ENCODE results near the gene MR1. TPM values are rescaled to one million over a fixed set of nuclear protein-coding genes. Genes with fewer than 3 reads are reported as not detected.

MR1 gene
- total RNA-seq, 1 donor from 2014 or later, result 1.2 TPM

- no peak overlapping the region for H3K4me2 ChIP-seq (ENCODE audit: low read length)
- FAIRE-seq, result no peak
- no peak overlapping the region for H3K4me3 Mint-ChIP-seq (ENCODE audit: unreplicated experiment)
Observed at GRCh38 chr1:181049378-181049777, 15.6 kb downstream of the MR1 start.

GRCh38 chr1:181050922-181051321 lies 17.1 kb downstream of the MR1 start:
- H3K79me2 ChIP-seq (ENCODE audit: insufficient read depth, low read length), result no peaks in the 10 kb centered on the region
- H3K4me1 Mint-ChIP-seq (ENCODE audit: low read depth, unreplicated experiment), result peaks cover 4% of the 10 kb centered on the region
- no peak overlapping the region for H3K27ac Mint-ChIP-seq (ENCODE audit: unreplicated experiment)
- no peaks in the 10 kb centered on the region for H3K27me3 ChIP-seq (ENCODE audit: insufficient read depth, low read length)
- no peak overlapping the region for H2AFZ ChIP-seq (ENCODE audit: low read depth, low read length)
- peaks cover 7% of the 10 kb centered on the region for H3K27me3 Mint-ChIP-seq (ENCODE audit: low read depth, unreplicated experiment)
- no peak for DNase-seq (ENCODE audit: low read depth)
- no peak overlapping the region for H3K27ac ChIP-seq (ENCODE audit: low read depth, low read length)
- no peaks in the 10 kb centered on the region for H3K36me3 Mint-ChIP-seq (ENCODE audit: low read depth, unreplicated experiment)
- H3K9me3 ChIP-seq (ENCODE audit: insufficient read depth, low read depth, low read length), result no peaks in the 10 kb centered on the region
- H3K9ac ChIP-seq (ENCODE audit: low read length), result no peak overlapping the region
- no peak overlapping the region for H3K4me3 Mint-ChIP-seq (ENCODE audit: unreplicated experiment)
- no peak for FAIRE-seq
- H4K20me1 ChIP-seq (ENCODE audit: insufficient read depth, low read length), result no peaks in the 10 kb centered on the region
- TF ChIP-seq EZH2 (IDR thresholded peaks at IDR 0.05; ENCODE audit: insufficient read depth, low read length) (no peak), CTCF (IDR thresholded peaks at IDR 0.05; ENCODE audit: insufficient read depth, low read depth, low read length) (no peak)
- no peaks in the 10 kb centered on the region for H3K4me1 ChIP-seq (ENCODE audit: insufficient read depth, low read length)
- no peaks in the 10 kb centered on the region for H3K36me3 ChIP-seq (ENCODE audit: insufficient read depth, low read length)
- H3K9me3 Mint-ChIP-seq (ENCODE audit: unreplicated experiment), result peaks cover 2% of the 10 kb centered on the region
- H3K4me2 ChIP-seq (ENCODE audit: low read length), result no peak overlapping the region
- H3K4me3 ChIP-seq (ENCODE audit: insufficient read depth, low read depth, low read length), result no peak overlapping the region

More at GRCh38 chr1:181049378-181049777, 15.6 kb downstream of the MR1 start:
- H3K9me3 Mint-ChIP-seq (ENCODE audit: unreplicated experiment), result peaks cover 2% of the 10 kb centered on the region
- H3K27ac Mint-ChIP-seq (ENCODE audit: unreplicated experiment), result no peak overlapping the region
- TF ChIP-seq CTCF (IDR thresholded peaks at IDR 0.05; ENCODE audit: insufficient read depth, low read depth, low read length) (no peak), EZH2 (IDR thresholded peaks at IDR 0.05; ENCODE audit: insufficient read depth, low read length) (no peak)
- H3K4me1 Mint-ChIP-seq (ENCODE audit: low read depth, unreplicated experiment), result peaks cover 6% of the 10 kb centered on the region
- Histone ChIP-seq H3K4me1 (ENCODE audit: insufficient read depth, low read length) (no peaks in the 10 kb centered on the region), H3K9me3 (ENCODE audit: insufficient read depth, low read depth, low read length) (no peaks in the 10 kb centered on the region), H4K20me1 (ENCODE audit: insufficient read depth, low read length) (no peaks in the 10 kb centered on the region), H3K79me2 (ENCODE audit: insufficient read depth, low read length) (no peaks in the 10 kb centered on the region), H2AFZ (ENCODE audit: low read depth, low read length) (no peak overlapping the region), H3K9ac (ENCODE audit: low read length) (no peak overlapping the region), H3K27ac (ENCODE audit: low read depth, low read length) (no peak overlapping the region), H3K27me3 (ENCODE audit: insufficient read depth, low read length) (no peaks in the 10 kb centered on the region), H3K4me3 (ENCODE audit: insufficient read depth, low read depth, low read length) (no peak overlapping the region), H3K36me3 (ENCODE audit: insufficient read depth, low read length) (no peaks in the 10 kb centered on the region)
- H3K27me3 Mint-ChIP-seq (ENCODE audit: low read depth, unreplicated experiment), result peaks cover 7% of the 10 kb centered on the region
- no peaks in the 10 kb centered on the region for H3K36me3 Mint-ChIP-seq (ENCODE audit: low read depth, unreplicated experiment)
- no peak for DNase-seq (ENCODE audit: low read depth)

GRCh38 chr1:181056560-181056959 lies 22.8 kb downstream of the MR1 start:
- Histone ChIP-seq H3K27me3 (ENCODE audit: insufficient read depth, low read length) (no peaks in the 10 kb centered on the region), H3K4me3 (ENCODE audit: insufficient read depth, low read depth, low read length) (no peak overlapping the region), H3K4me1 (ENCODE audit: insufficient read depth, low read length) (no peaks in the 10 kb centered on the region), H3K9me3 (ENCODE audit: insufficient read depth, low read depth, low read length) (peaks cover 2% of the 10 kb centered on the region), H2AFZ (ENCODE audit: low read depth, low read length) (no peak overlapping the region), H3K79me2 (ENCODE audit: insufficient read depth, low read length) (no peaks in the 10 kb centered on the region), H3K36me3 (ENCODE audit: insufficient read depth, low read length) (no peaks in the 10 kb centered on the region), H4K20me1 (ENCODE audit: insufficient read depth, low read length) (no peaks in the 10 kb centered on the region), H3K4me2 (ENCODE audit: low read length) (no peak overlapping the region), H3K27ac (ENCODE audit: low read depth, low read length) (no peak overlapping the region), H3K9ac (ENCODE audit: low read length) (no peak overlapping the region)
- FAIRE-seq, result no peak
- H3K27ac Mint-ChIP-seq (ENCODE audit: unreplicated experiment), result no peak overlapping the region
- no peak for DNase-seq (ENCODE audit: low read depth)
- H3K4me1 Mint-ChIP-seq (ENCODE audit: low read depth, unreplicated experiment), result peaks cover 4% of the 10 kb centered on the region
- no peak overlapping the region for H3K4me3 Mint-ChIP-seq (ENCODE audit: unreplicated experiment)
- H3K36me3 Mint-ChIP-seq (ENCODE audit: low read depth, unreplicated experiment), result peaks cover 2% of the 10 kb centered on the region
- H3K27me3 Mint-ChIP-seq (ENCODE audit: low read depth, unreplicated experiment), result peaks cover 5% of the 10 kb centered on the region
- TF ChIP-seq CTCF (IDR thresholded peaks at IDR 0.05; ENCODE audit: insufficient read depth, low read depth, low read length), result no peak
- TF ChIP-seq EZH2 (IDR thresholded peaks at IDR 0.05; ENCODE audit: insufficient read depth, low read length), result no peak
- peaks cover 9% of the 10 kb centered on the region for H3K9me3 Mint-ChIP-seq (ENCODE audit: unreplicated experiment)
